Neuronal stem cell (in vitro differentiated cells): ENCODE data around the gene SCPEP1.

Experiments used
- DNase-seq: peaks from one replicate; pipeline ENCODE4 v3.0.0-alpha.2; 2013; ENCODE audit warnings: low spot score
- H2AFZ ChIP-seq: one replicate; pipeline ENCODE4 v1.6.1; 2013; ENCODE audit warnings: mild to moderate bottlenecking, low read length, inconsistent platforms
- H2AK5ac ChIP-seq: 2 replicates; pipeline ENCODE4 v1.6.1; 2013; ENCODE audit warnings: low read depth, mild to moderate bottlenecking, inconsistent platforms, low read length, moderate library complexity, mixed read lengths
- H2BK120ac ChIP-seq: 2 replicates; pipeline ENCODE4 v1.6.1; 2013; ENCODE audit warnings: low read depth, mild to moderate bottlenecking, inconsistent platforms, low read length, moderate library complexity, mixed read lengths
- H2BK12ac ChIP-seq: one replicate; pipeline ENCODE4 v1.6.1; 2013; ENCODE audit warnings: low read length, inconsistent platforms
- H2BK15ac ChIP-seq: 2 replicates; pipeline ENCODE4 v1.6.1; 2013; ENCODE audit warnings: mild to moderate bottlenecking, low read length, inconsistent platforms, mixed read lengths
- H2BK5ac ChIP-seq: one replicate; pipeline ENCODE4 v1.6.1; 2013; ENCODE audit warnings: inconsistent platforms, mild to moderate bottlenecking, low read length, moderate library complexity
- H3K14ac ChIP-seq: one replicate; pipeline ENCODE4 v1.6.1; 2013; ENCODE audit warnings: low read length, inconsistent platforms
- H3K18ac ChIP-seq: 2 replicates; pipeline ENCODE4 v1.6.1; 2013; ENCODE audit warnings: low read length, inconsistent platforms
- H3K23ac ChIP-seq: 2 replicates; pipeline ENCODE4 v1.6.1; 2013; ENCODE audit warnings: low read depth, mild to moderate bottlenecking, mixed read lengths, low read length, inconsistent platforms; ENCODE audit not compliant: poor library complexity
- H3K27ac ChIP-seq: replicated peaks from 3 replicates; pipeline ENCODE4 v1.5.1; 2013; ENCODE audit warnings: low read length, inconsistent platforms
- H3K27me3 ChIP-seq, 3 experiments: 2 replicates each; pipeline ENCODE4 v1.6.1; 2013; ENCODE audit warnings: low read length in 3 of 3, mild to moderate bottlenecking in 2 of 3, inconsistent platforms in 1 of 3, low read depth in 1 of 3, mixed read lengths in 1 of 3, moderate library complexity in 1 of 3; ENCODE audit not compliant: control insufficient read depth in 3 of 3, insufficient read depth in 3 of 3
- H3K36me3 ChIP-seq, 2 donors: replicated peaks in 1 of 2; 2 replicates each; pipeline ENCODE4 v1.6.1; 2013; ENCODE audit warnings: low read length in 2 of 2; ENCODE audit not compliant: control insufficient read depth in 2 of 2, insufficient read depth in 2 of 2
- H3K4ac ChIP-seq: 2 replicates; pipeline ENCODE4 v1.6.1; 2013; ENCODE audit warnings: inconsistent platforms, mild to moderate bottlenecking, low read length, moderate library complexity
- H3K4me1 ChIP-seq, 2 donors: 1 replicate in 1 of 2; 2 replicates in 1 of 2; pipeline ENCODE4 v1.6.1; 2013; ENCODE audit warnings: low read length in 2 of 2, low read depth in 1 of 2; ENCODE audit not compliant: control insufficient read depth in 2 of 2, insufficient read depth in 1 of 2
- H3K4me2 ChIP-seq: one replicate; pipeline ENCODE4 v1.6.1; 2013; ENCODE audit warnings: mild to moderate bottlenecking, low read length, inconsistent platforms; ENCODE audit not compliant: insufficient read depth, poor library complexity, severe bottlenecking
- H3K4me3 ChIP-seq, 2 donors: 2 replicates each; pipeline ENCODE4 v1.5.1; 2013; ENCODE audit warnings: low read length in 2 of 2, mild to moderate bottlenecking in 2 of 2, inconsistent platforms in 1 of 2, moderate library complexity in 1 of 2
- H3K79me1 ChIP-seq: one replicate; pipeline ENCODE4 v1.6.1; 2013; ENCODE audit warnings: low read depth, mild to moderate bottlenecking, inconsistent platforms, low read length, moderate library complexity
- H3K9ac ChIP-seq: one replicate; pipeline ENCODE4 v1.6.1; 2013; ENCODE audit warnings: mild to moderate bottlenecking, low read depth, low read length, inconsistent platforms; ENCODE audit not compliant: poor library complexity
- H3K9me3 ChIP-seq, 2 donors: replicated peaks in 1 of 2; 2 replicates each; pipeline versions ENCODE3 to v1.6.1; 2013; ENCODE audit warnings: low read length in 2 of 2, mild to moderate bottlenecking in 2 of 2, inconsistent platforms in 1 of 2, low read depth in 1 of 2, mixed read lengths in 1 of 2, moderate library complexity in 1 of 2; ENCODE audit not compliant: control insufficient read depth in 2 of 2, insufficient read depth in 1 of 2
- H4K8ac ChIP-seq: one replicate; pipeline ENCODE4 v1.6.1; 2013; ENCODE audit warnings: low read depth, mild to moderate bottlenecking, inconsistent platforms, low read length, moderate library complexity
- H4K91ac ChIP-seq: one replicate; pipeline ENCODE4 v1.6.1; 2013; ENCODE audit warnings: low read length, low read depth, mild to moderate bottlenecking, inconsistent platforms; ENCODE audit not compliant: poor library complexity
- WGBS, 2 donors: extraction: QIAGEN DNeasy Blood & Tissue Kit; methylation state at CpG; one replicate each; pipeline ENCODE4 v1.1.7; 2013; ENCODE audit warnings: missing lambda C conversion rate in 2 of 2, mixed read lengths in 1 of 2; ENCODE audit not compliant: insufficient read length in 2 of 2, insufficient replicate concordance in 1 of 2; ENCODE audit errors: extremely low coverage in 2 of 2; 5-methylcytosine and 5-hydroxymethylcytosine counted together

Gene SCPEP1

DNA sequence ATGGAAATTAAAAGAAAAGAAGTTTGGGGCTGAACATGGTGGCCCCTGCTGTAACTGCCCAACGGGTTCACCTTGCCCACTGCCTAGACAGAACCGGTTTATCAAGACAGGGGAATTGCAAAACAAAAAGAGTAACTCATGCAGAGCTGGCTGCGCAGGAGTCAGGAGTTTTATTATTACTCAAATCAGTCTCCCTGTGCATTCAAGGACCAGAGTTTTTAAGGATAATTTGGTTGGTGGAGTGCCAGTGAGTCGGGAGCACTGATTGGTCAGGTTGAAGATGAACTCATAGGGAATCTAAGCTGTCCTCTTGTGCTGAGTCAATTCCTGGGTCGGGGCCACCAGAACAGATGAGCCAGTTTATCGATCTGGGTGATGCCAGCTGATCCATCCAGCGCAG lies 4.4 kb upstream of the SCPEP1 start:
- Histone ChIP-seq H3K9me3 (peaks cover 0 to 4% of the 10 kb centered on the region in 2 donors), H3K4me1 (peaks cover 0 to 10% of the 10 kb centered on the region in 2 donors), H2AFZ (no peak overlapping the region), H3K4ac (no peak overlapping the region), H3K36me3 (no peaks in the 10 kb centered on the region), H3K14ac (no peak overlapping the region), H3K23ac (no peak overlapping the region), H4K8ac (no peak overlapping the region), H2AK5ac (no peak overlapping the region), H2BK12ac (no peak overlapping the region), H2BK120ac (no peak overlapping the region), H3K4me3 (no peak overlapping the region), H4K91ac (no peak overlapping the region), H3K9ac (no peak overlapping the region), H3K4me2 (no peak overlapping the region), H3K27me3 (peaks cover 0 to 4% (median 0%) of the 10 kb centered on the region in 3 experiments), H2BK5ac (no peak overlapping the region), H3K18ac (no peak overlapping the region), H2BK15ac (no peak overlapping the region), H3K79me1 (no peaks in the 10 kb centered on the region), H3K27ac (no peak overlapping the region)
- no CpG with 5 or more reads among the region's 7 CpGs for WGBS, 2 donors
- DNase-seq = no peak

DNA sequence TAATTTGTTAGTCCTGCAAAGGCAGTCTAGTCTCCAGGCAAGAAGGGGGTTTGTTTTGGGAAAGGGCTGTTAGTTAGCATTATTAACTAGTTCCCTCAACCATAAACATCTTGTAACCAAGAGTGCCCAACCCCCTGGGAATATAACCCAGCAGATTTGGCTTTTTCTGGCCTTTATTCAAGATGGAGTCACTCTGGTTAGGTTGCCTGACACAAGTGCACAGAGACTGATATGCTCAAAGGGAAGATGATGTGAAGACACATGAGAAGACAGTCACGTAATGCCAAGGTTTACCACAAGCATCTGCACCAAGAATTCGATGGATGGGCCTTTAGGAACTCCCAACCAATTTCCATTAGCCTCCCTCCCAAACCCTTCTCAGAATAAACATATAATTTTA lies 3.9 kb upstream of the SCPEP1 start:
- H4K91ac ChIP-seq = no peak overlapping the region
- no peak for DNase-seq
- H3K27ac ChIP-seq = no peak overlapping the region
- H2BK5ac ChIP-seq = no peak overlapping the region
- no peak overlapping the region for H3K4me3 ChIP-seq
- peaks cover 3 to 15% of the 10 kb centered on the region in 2 donors for H3K4me1 ChIP-seq
- no peak overlapping the region for H3K4me2 ChIP-seq
- no peak overlapping the region for H3K4ac ChIP-seq
- no peak overlapping the region for H2BK15ac ChIP-seq
- peaks cover 0 to 4% of the 10 kb centered on the region in 2 donors for H3K9me3 ChIP-seq
- H2BK12ac ChIP-seq = no peak overlapping the region
- no peak overlapping the region for H3K18ac ChIP-seq
- peaks cover 0 to 4% (median 0%) of the 10 kb centered on the region in 3 experiments for H3K27me3 ChIP-seq
- H2AK5ac ChIP-seq = no peak overlapping the region
- no peak overlapping the region for H3K14ac ChIP-seq
- H4K8ac ChIP-seq = no peak overlapping the region
- no peak overlapping the region for H2BK120ac ChIP-seq
- no peak overlapping the region for H3K23ac ChIP-seq
- no CpG with 5 or more reads among the region's 2 CpGs for WGBS, 2 donors
- no peaks in the 10 kb centered on the region for H3K79me1 ChIP-seq
- H3K9ac ChIP-seq = no peak overlapping the region
- no peak overlapping the region for H2AFZ ChIP-seq
- H3K36me3 ChIP-seq = no peaks in the 10 kb centered on the region

DNA sequence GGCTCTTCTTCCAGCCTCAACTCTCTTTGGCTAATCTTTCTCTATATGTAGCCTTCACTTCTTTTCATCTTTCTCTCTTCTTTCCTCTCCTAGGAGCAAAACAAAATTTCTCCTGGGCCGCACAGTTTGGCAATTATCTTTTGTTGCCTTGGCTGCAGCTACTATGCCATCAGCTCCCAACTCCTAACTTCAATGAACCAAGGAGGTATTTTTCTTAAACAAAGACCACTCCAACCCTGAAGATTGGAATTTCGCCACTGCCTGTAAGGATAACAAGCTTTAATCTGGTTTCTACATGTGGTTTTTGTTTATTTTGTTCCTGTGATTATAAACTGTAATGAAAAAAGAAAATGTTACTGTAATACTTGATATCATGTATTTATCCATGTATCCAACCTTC lies 2.3 kb upstream of the SCPEP1 start:
- Histone ChIP-seq H2BK120ac (no peak overlapping the region), H3K18ac (no peak overlapping the region), H3K9me3 (peaks cover 0 to 4% of the 10 kb centered on the region in 2 donors), H3K9ac (no peak overlapping the region), H3K14ac (no peak overlapping the region), H3K27me3 (peaks cover 0 to 4% (median 0%) of the 10 kb centered on the region in 3 experiments), H3K27ac (no peak overlapping the region), H3K4me3 (no peak overlapping the region), H3K4me1 (peaks cover 4 to 21% of the 10 kb centered on the region in 2 donors), H2BK15ac (no peak overlapping the region), H3K4me2 (no peak overlapping the region), H3K4ac (no peak overlapping the region), H2BK12ac (no peak overlapping the region), H2BK5ac (no peak overlapping the region), H4K91ac (no peak overlapping the region), H2AFZ (no peak overlapping the region), H3K79me1 (no peaks in the 10 kb centered on the region), H3K36me3 (no peaks in the 10 kb centered on the region), H2AK5ac (no peak overlapping the region), H4K8ac (no peak overlapping the region), H3K23ac (no peak overlapping the region)
- no peak for DNase-seq
- WGBS, 2 donors = no CpG with 5 or more reads among the region's 2 CpGs

DNA sequence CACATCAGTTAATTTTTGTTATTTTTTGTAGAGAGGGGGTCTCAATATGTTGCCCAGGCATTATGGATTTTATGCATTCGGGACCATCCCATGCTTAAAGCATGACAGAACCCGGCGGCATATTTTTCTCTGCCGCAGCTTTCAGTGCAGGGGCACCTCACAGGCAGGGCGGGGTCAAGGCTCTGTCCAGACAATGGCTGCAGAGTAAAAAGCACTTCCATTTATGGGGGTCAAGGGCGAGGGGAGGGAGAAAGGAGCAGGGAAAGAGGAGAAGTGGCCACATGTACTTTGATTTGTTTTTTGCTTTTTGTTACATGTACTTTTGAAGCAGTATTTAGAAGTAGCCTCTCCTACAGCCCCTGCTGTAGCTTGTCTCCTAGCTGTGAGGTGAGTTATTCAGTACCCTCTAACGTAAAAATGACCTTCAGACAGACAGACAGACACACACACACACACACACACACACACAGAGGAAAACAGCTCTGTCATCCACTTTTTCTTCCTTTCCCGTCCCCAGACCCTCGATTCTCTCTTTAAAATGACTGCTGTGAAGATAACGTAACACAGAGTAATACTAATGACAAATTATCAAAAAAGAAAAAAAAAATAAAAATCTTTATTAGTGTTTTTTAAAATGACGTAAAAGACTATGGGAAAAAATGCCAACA lies 856 bp upstream of the SCPEP1 start:
- peaks cover 2 to 4% of the 10 kb centered on the region in 2 donors for H3K9me3 ChIP-seq
- H4K8ac ChIP-seq = no peak overlapping the region
- no peak overlapping the region for H3K4me2 ChIP-seq
- H2BK5ac ChIP-seq = no peak overlapping the region
- H3K14ac ChIP-seq = no peak overlapping the region
- WGBS, 2 donors = no CpG with 5 or more reads among the region's 11 CpGs
- peak overlapping the region; percentile 36 for H2AFZ ChIP-seq
- no peak overlapping the region for H3K4me3 ChIP-seq
- H3K9ac ChIP-seq = no peak overlapping the region
- no peak overlapping the region for H3K23ac ChIP-seq
- no peak overlapping the region for H3K27ac ChIP-seq
- no peaks in the 10 kb centered on the region for H3K79me1 ChIP-seq
- no peak overlapping the region for H3K18ac ChIP-seq
- DNase-seq = no peak
- no peak overlapping the region for H3K4ac ChIP-seq
- no peak overlapping the region for H2BK120ac ChIP-seq
- no peak overlapping the region for H4K91ac ChIP-seq
- peaks cover 4 to 21% of the 10 kb centered on the region in 2 donors for H3K4me1 ChIP-seq
- no peaks in the 10 kb centered on the region for H3K36me3 ChIP-seq
- H3K27me3 ChIP-seq = peaks cover 0 to 4% (median 0%) of the 10 kb centered on the region in 3 experiments
- H2AK5ac ChIP-seq = no peak overlapping the region
- no peak overlapping the region for H2BK12ac ChIP-seq
- no peak overlapping the region for H2BK15ac ChIP-seq
